GM19468 (cell line): ENCODE results near the gene CYP4X1.
"Not testable (repeated sequence)": the region's sequence is repeated elsewhere in the genome, so short reads cannot be mapped to it uniquely, and the experiment has no call there.

ENCODE experiments used
- ATAC-seq: cut with Tn5 transposase; IDR thresholded peaks from one replicate; pipeline ENCODE4 v1.9.1; 2021; ENCODE audit warnings: mild to moderate bottlenecking, moderate library complexity, moderate number of reproducible peaks; ENCODE audit not compliant: unreplicated experiment; ENCODE audit errors: extremely low read depth

CYP4X1 gene

DNA sequence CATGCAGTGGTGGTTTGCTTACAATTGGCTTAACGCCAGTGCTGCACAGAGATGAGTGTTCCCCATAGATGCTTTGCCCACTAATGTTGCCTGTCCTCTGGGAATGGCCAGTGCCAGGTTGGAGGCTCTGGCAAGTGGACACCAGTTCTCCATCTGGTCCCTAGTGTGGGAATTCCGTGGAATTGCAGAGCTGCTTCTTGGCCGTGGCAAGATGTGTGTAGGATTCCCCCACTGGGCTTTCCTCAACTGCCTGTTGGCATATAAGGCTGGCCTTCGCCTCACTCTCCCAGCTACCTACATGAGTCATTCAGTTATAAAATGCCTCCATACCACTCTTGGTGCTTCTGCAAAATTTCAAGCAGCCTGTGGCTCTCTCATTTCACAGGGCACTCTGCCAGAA, 45.6 kb downstream of the CYP4X1 start:
- ATAC-seq = not testable (repeated sequence)

GRCh38 chr1:47069509-47069908, 46.0 kb downstream of the CYP4X1 start:
- not testable (repeated sequence) for ATAC-seq

- ATAC-seq = not testable (repeated sequence)
These were observed 65.9 kb downstream of the CYP4X1 start for GRCh38 chr1:47089356-47089755.

DNA sequence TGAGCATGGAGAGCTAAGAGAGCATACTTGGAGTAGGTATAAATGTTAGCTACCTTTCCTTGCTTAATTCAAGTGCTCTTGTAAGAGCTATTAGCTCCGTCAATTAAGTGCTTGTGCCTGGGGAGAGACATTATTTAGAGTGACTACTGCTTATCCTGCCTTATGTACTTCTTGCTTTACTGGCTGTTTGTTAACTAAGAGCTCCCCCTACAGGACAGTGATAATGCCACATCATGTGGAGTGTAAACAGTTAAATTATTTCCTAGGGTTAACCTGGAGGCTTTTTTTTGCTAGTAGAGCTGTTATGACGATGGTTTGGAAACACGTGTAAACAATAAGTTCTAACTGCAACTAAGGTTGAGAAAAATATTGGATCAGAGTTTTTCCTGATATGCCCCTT, 68.0 kb downstream of the CYP4X1 start:
- ATAC-seq = not testable (repeated sequence)
